GM12878 (cell line): ENCODE measurements around the gene ASB8. TPM values are rescaled to one million over a fixed set of nuclear protein-coding genes. Genes with fewer than 3 reads are reported as not detected.

ENCODE experiments used
- BCL11A ChIP-seq: IDR thresholded peaks from 2 replicates; pipeline ENCODE4 v1.6.1; 2011; ENCODE audit warnings: low read depth, low read length
- BHLHE40 ChIP-seq, 2 experiments: fragments of 450-650 bp in 1 of 2; IDR thresholded peaks; 2 replicates each; pipeline ENCODE4 v1.6.1; 2011 to 2017; ENCODE audit warnings: low read depth in 2 of 2, borderline replicate concordance in 1 of 2, improper control_type of control experiment in 1 of 2, low read length in 1 of 2, mild to moderate bottlenecking in 1 of 2
- CBX3 ChIP-seq: fragments of 200-600 bp; sonication (generic); IDR thresholded peaks from 2 replicates; pipeline ENCODE4 v1.6.1; 2016; ENCODE audit warnings: low read depth, borderline replicate concordance
- CREB1 ChIP-seq: IDR thresholded peaks from 2 replicates; pipeline ENCODE4 v1.6.1; 2012; ENCODE audit warnings: low read depth, mild to moderate bottlenecking, inconsistent platforms
- CREM ChIP-seq: IDR thresholded peaks from 2 replicates; pipeline ENCODE4 v1.6.1; 2014; ENCODE audit warnings: antibody characterized with exemption, low read depth
- EP300 ChIP-seq, 2 experiments: fragments of 150-350 bp in 1 of 2; IDR thresholded peaks; 2 replicates each; pipeline ENCODE4 v1.6.1; 2011 to 2012; ENCODE audit warnings: low read depth in 2 of 2, low read length in 2 of 2, borderline replicate concordance in 1 of 2, improper control_type of control experiment in 1 of 2, inconsistent platforms in 1 of 2; ENCODE audit not compliant: control insufficient read depth in 1 of 2
- IRF3 ChIP-seq: fragments of 450-650 bp; IDR thresholded peaks from 2 replicates; pipeline ENCODE4 v1.6.1; 2014; ENCODE audit warnings: mild to moderate bottlenecking
- KLF5 ChIP-seq: fragments of 450-650 bp; IDR thresholded peaks from 2 replicates; pipeline ENCODE4 v1.6.1; 2014; ENCODE audit warnings: mild to moderate bottlenecking; ENCODE audit not compliant: partially characterized antibody
- MAX ChIP-seq: IDR thresholded peaks from 2 replicates; pipeline ENCODE4 v1.6.1; 2012; ENCODE audit warnings: low read depth, low read length, improper control_type of control experiment
- MXI1 ChIP-seq: fragments of 150-350 bp; IDR thresholded peaks from 2 replicates; pipeline ENCODE4 v1.6.1; 2011; ENCODE audit warnings: low read depth, mild to moderate bottlenecking, inconsistent platforms, low read length, improper control_type of control experiment
- NR2F1 ChIP-seq: fragments of 450-650 bp; conservative IDR thresholded peaks from 2 replicates; pipeline ENCODE4 v1.6.1; 2017; ENCODE audit warnings: mild to moderate bottlenecking
- SIN3A ChIP-seq: IDR thresholded peaks from 2 replicates; pipeline ENCODE4 v1.6.1; 2012; ENCODE audit warnings: low read depth, low read length, improper control_type of control experiment
- SREBF2 ChIP-seq: IDR thresholded peaks from 2 replicates; pipeline ENCODE4 v1.6.1; 2012; ENCODE audit warnings: mild to moderate bottlenecking, low read length
- STAT3 ChIP-seq: IDR thresholded peaks from 2 replicates; pipeline ENCODE4 v1.6.1; 2011; ENCODE audit warnings: low read depth, low read length, improper control_type of control experiment
- TAF1 ChIP-seq: IDR thresholded peaks from 2 replicates; pipeline ENCODE4 v1.6.1; 2011; ENCODE audit warnings: mild to moderate bottlenecking, low read depth, low read length, borderline replicate concordance
- ZBTB33 ChIP-seq: fragments of 450-650 bp; IDR thresholded peaks from 2 replicates; pipeline ENCODE4 v1.6.1; 2017; ENCODE audit warnings: mild to moderate bottlenecking
- ZBTB40 ChIP-seq: fragments of 450-650 bp; IDR thresholded peaks from 2 replicates; pipeline ENCODE4 v1.6.1; 2016; ENCODE audit warnings: mild to moderate bottlenecking, moderate library complexity, borderline replicate concordance
- ZNF622 ChIP-seq: fragments of 450-650 bp; IDR thresholded peaks from 2 replicates; pipeline ENCODE4 v1.6.1; 2017; ENCODE audit warnings: mild to moderate bottlenecking, inconsistent platforms
- ZZZ3 ChIP-seq: IDR thresholded peaks from 2 replicates; pipeline ENCODE4 v1.6.1; 2011; ENCODE audit warnings: low read depth; ENCODE audit not compliant: control insufficient read depth, insufficient read length
- polyA plus RNA-seq, 11 experiments: library from polyadenylated mRNA; depleted of rRNA in 4 of 11; unstranded in 6 of 11; stranded (reverse) in 5 of 11; fragments of >200 nt; fragmentation: Nextera tagmentation in 4 of 11; fragmentation: Illumina TruSeq in 1 of 11; extraction: Ambion mirVana in 4 of 11; extraction: Trizol in 1 of 11; gene quantifications; 1 replicate in 1 of 11; 2 replicates in 10 of 11; pipeline versions ENCODE4 v1.2.1 to v1.2.3, GENCODE V29; 2011 to 2016; ENCODE audit warnings: inconsistent platforms in 2 of 11, missing spikeins in 2 of 11, low read depth in 1 of 11
- total RNA-seq, 4 experiments: library from RNA; depleted of rRNA in 3 of 4; stranded (reverse); fragments of >200 nt in 3 of 4; fragmentation: Illumina TruSeq in 1 of 4; extraction: Trizol in 1 of 4; gene quantifications; 2 replicates each; pipeline versions ENCODE4 v1.2.1 to v1.2.3, GENCODE V29; 2013 to 2021
- TF ChIP-seq, protein P1 (sequence below): fragments of 450-650 bp; IDR thresholded peaks from 2 replicates; pipeline ENCODE4 v1.6.1; 2016; ENCODE audit warnings: mild to moderate bottlenecking

ASB8 gene
- total and polyA plus RNA-seq, 10 of the 15 experiments (the other 5 are each of a cell fraction or from before 2014, with no cell fraction given), result 23.7 to 48.0 (median 29.1) TPM

DNA sequence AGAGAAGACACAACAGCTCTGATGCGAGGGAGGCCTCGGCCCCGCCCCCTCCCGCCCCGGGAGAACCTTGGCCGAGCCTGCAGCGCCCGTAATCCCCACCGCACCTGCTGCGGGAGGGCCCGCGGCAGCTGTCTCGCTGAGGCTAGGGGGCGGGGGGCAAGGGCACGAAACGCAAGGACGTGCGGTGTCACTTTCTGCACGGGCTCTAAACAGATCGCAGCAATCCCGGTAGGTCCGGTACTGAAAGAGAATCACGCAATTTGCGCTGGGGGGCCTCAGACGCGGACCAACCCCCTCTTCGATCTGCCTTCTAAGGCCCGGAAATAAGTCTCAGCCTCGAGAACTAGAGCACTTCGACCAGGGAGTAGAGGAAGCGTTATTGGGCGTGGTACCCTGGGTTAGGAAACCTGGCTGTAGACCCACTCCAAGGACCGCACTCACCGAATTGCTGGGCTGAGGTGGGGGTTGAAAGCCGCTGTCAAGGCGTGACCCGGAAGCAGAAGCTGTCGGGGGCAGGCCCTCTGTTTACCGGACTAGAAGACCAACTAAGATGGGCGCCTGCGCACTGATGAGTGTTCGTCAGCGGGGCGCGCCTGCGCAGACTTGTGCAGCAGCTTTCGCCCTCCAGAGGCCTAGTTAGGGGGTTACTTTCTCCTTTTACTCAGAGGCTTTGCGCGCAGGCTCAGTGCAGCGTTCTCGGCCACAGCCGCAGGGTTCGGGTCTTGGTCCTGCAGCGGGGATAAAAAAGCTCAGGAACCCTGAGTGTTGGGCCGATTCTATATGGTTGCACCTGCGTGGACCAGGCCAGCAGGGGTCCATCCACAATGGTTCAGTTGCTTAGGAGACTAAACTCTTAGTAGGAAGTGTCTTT lies at the start of gene ASB8 (continued):
- no peak for TF ChIP-seq EP300 (IDR thresholded peaks at IDR 0.05; ENCODE audit: borderline replicate concordance in 1 of 2, control insufficient read depth in 1 of 2, low read depth in 2 of 2, low read length in 2 of 2)
- no peak for TF ChIP-seq SREBF2
- TF ChIP-seq, protein P1, sequence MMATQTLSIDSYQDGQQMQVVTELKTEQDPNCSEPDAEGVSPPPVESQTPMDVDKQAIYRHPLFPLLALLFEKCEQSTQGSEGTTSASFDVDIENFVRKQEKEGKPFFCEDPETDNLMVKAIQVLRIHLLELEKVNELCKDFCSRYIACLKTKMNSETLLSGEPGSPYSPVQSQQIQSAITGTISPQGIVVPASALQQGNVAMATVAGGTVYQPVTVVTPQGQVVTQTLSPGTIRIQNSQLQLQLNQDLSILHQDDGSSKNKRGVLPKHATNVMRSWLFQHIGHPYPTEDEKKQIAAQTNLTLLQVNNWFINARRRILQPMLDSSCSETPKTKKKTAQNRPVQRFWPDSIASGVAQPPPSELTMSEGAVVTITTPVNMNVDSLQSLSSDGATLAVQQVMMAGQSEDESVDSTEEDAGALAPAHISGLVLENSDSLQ, result peak; percentile 51; the same call in 1 of the 2 replicates
- TF ChIP-seq MXI1, result peak; percentile 57; the same call in 1 of the 2 replicates
- no peak for TF ChIP-seq ZBTB33
- no peak for TF ChIP-seq IRF3
- TF ChIP-seq CREM, result peak; percentile 28; the same call in 1 of the 2 replicates
- peak; percentile 92 for TF ChIP-seq ZBTB40
- TF ChIP-seq BCL11A, result 0 out of 2 replicates have a peak, but pooled peaks have one; percentile 6
- TF ChIP-seq CREB1, result no peak; the same call in 1 of the 2 replicates
- peak; percentile 54; the same call in 1 of the 2 replicates for TF ChIP-seq SIN3A
- TF ChIP-seq ZZZ3, result no peak
- no peak for TF ChIP-seq CBX3
- no peak for TF ChIP-seq STAT3
- TF ChIP-seq MAX, result 0 out of 2 replicates have a peak, but pooled peaks have one; percentile 45
- no peak for TF ChIP-seq ZNF622
- peak; percentile 88 for TF ChIP-seq NR2F1
- no peak for TF ChIP-seq KLF5
- TF ChIP-seq BHLHE40 (IDR thresholded peaks at IDR 0.05; ENCODE audit: borderline replicate concordance in 1 of 2, low read depth in 2 of 2, low read length in 1 of 2), result peak in 1 of 2 experiments; percentile 35; a peak in 2 of 4 replicates
- TF ChIP-seq TAF1, result peak; percentile 31; the same call in 1 of the 2 replicates
